ENCODE results near the gene ZNF738. TPM values are rescaled to one million over a fixed set of nuclear protein-coding genes. Genes with fewer than 3 reads are reported as not detected.
A peak's percentile ranks its signal among the peaks of the same experiment; 100 is the strongest.
"Not testable (repeated sequence)": the region's sequence is repeated elsewhere in the genome, so short reads cannot be mapped to it uniquely, and the experiment has no call there.

ZNF738 gene
- total RNA-seq, 6 experiments from 2014 or later: 4.2 to 6.7 (median 4.9) TPM

DNA sequence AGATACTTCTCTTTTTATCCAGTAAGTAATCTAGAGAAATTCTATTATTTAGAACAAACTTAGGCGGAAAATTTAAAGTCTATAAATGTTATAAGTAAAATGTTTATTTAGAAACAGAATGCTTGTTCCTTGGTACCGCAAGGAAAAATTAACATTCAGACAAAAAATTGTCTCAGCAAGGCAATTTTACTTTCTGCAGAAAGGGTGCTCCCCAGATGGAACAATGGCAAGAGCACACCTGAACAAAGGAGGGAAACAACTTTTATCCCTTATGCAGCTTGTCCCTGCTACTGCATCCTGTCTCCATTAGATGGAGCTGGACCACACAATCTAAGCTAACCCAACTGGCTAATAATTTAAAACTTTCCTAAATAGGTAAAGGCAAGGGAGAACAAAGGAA lies 23.1 kb upstream of the ZNF738 start:
- TF ChIP-seq, protein P1, sequence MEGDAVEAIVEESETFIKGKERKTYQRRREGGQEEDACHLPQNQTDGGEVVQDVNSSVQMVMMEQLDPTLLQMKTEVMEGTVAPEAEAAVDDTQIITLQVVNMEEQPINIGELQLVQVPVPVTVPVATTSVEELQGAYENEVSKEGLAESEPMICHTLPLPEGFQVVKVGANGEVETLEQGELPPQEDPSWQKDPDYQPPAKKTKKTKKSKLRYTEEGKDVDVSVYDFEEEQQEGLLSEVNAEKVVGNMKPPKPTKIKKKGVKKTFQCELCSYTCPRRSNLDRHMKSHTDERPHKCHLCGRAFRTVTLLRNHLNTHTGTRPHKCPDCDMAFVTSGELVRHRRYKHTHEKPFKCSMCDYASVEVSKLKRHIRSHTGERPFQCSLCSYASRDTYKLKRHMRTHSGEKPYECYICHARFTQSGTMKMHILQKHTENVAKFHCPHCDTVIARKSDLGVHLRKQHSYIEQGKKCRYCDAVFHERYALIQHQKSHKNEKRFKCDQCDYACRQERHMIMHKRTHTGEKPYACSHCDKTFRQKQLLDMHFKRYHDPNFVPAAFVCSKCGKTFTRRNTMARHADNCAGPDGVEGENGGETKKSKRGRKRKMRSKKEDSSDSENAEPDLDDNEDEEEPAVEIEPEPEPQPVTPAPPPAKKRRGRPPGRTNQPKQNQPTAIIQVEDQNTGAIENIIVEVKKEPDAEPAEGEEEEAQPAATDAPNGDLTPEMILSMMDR (IDR thresholded peaks at IDR 0.05): no peak
- Mint-ChIP-seq H3K9me3 (peaks cover 56% of the 10 kb centered on the region), H3K4me1 (ENCODE audit: low read depth) (no peaks in the 10 kb centered on the region), H3K27me3 (ENCODE audit: insufficient read depth) (no peaks in the 10 kb centered on the region; the same call in 1 of the 2 replicates), H3K27ac (no peak overlapping the region), H3K36me3 (ENCODE audit: low read depth) (peaks cover 9% of the 10 kb centered on the region), H3K4me3 (no peak overlapping the region)
- DNase-seq: no peak

DNA sequence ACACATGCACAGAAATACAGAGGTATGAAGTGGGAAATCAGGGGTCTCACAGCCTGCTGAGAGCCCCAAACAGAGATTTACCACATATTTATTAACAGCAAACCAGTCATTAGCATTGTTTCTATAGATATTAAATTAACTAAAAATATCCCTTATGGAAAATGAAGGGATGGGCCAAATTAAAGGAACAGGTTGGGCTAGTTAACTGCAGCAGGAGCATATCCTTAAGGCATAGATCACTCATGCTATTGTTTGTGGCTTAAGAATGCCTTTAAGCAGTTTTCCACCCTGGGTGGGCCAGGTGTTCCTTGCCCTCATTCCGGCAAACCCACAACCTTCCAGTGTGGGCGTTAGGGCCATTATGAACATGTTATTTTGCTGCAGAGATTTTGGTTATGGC lies 14.0 kb upstream of the ZNF738 start:
- H3K9me3 Mint-ChIP-seq: peaks cover 22% of the 10 kb centered on the region
- not testable (repeated sequence) for H3K4me3 Mint-ChIP-seq; H3K27ac Mint-ChIP-seq; H3K27me3 Mint-ChIP-seq (ENCODE audit: insufficient read depth); DNase-seq
- H3K36me3 Mint-ChIP-seq (ENCODE audit: low read depth): peaks cover 13% of the 10 kb centered on the region
- H3K4me1 Mint-ChIP-seq (ENCODE audit: low read depth): peaks cover 12% of the 10 kb centered on the region; the same call in 1 of the 2 replicates

GRCh38 chr19:21352830-21353229 lies 6.0 kb upstream of the ZNF738 start:
- H3K36me3 Mint-ChIP-seq (ENCODE audit: low read depth): peaks cover 13% of the 10 kb centered on the region; the same call in 1 of the 2 replicates
- no peak overlapping the region for H3K27ac Mint-ChIP-seq
- no peak overlapping the region for H3K4me3 Mint-ChIP-seq
- H3K27me3 Mint-ChIP-seq (ENCODE audit: insufficient read depth): peaks cover 1% of the 10 kb centered on the region; the same call in 1 of the 2 replicates
- TF ChIP-seq, protein P1 (IDR thresholded peaks at IDR 0.05): no peak
- H3K9me3 Mint-ChIP-seq: peaks cover 30% of the 10 kb centered on the region
- H3K4me1 Mint-ChIP-seq (ENCODE audit: low read depth): no peaks in the 10 kb centered on the region
- no peak for DNase-seq

DNA sequence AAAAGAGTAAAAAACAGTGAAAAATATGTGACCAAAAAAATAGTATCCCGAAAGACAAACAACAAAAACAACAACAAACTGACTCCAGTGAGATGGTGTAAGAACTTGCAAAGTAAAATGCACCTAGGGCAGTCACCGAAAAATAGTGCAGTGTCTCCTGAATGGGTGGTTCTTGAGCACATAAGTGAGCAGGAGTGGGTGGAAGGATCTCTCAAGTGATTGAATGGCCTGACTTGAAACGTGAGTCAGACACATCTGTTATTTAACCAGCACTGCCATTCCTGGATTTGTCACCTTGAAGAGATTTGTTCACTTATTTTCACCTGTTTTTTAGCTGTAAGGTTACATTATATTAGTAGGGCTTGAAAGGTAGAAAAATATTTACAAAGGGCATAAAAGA lies 3.5 kb downstream of the ZNF738 start:
- peaks cover 2% of the 10 kb centered on the region; the same call in 1 of the 2 replicates for H3K27me3 Mint-ChIP-seq (ENCODE audit: insufficient read depth)
- H3K4me1 Mint-ChIP-seq (ENCODE audit: low read depth): peaks cover 7% of the 10 kb centered on the region; the same call in 1 of the 2 replicates
- TF ChIP-seq, protein P1 (IDR thresholded peaks at IDR 0.05): no peak
- no peak for DNase-seq
- H3K27ac Mint-ChIP-seq: no peak overlapping the region
- peaks cover 11% of the 10 kb centered on the region for H3K9me3 Mint-ChIP-seq
- no peak overlapping the region for H3K4me3 Mint-ChIP-seq
- H3K36me3 Mint-ChIP-seq (ENCODE audit: low read depth): peaks cover 51% of the 10 kb centered on the region

DNA sequence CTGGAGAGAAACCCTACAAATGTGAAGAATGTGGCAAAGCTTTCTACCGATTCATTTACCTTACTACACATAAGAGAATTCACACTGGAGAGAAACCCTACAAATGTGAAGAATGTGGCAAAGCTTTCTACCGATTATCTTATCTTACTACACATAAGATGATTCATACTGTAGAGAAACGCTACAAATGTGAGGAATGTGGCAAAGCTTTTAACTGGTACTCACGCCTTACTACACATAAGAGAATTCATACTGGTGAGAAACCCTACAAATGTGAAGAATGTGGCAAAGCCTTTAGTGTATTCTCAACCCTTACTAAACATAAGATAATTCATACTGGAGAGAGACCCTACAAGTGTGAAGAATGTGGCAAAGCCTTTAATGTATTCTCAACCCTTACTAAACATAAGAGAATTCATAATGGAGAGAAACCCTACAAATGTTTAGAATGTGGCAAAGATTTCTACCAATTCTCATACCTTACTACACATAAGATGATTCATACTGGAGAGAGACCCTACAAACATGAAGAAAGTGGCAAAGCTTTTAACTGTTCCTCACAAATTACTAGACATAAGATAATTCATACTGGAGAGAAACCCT lies 25.3 kb downstream of the ZNF738 start:
- peaks cover 92% of the 10 kb centered on the region for H3K9me3 Mint-ChIP-seq
- peaks cover 61% of the 10 kb centered on the region for H3K36me3 Mint-ChIP-seq (ENCODE audit: low read depth)
- H3K4me3 Mint-ChIP-seq: no peak overlapping the region
- TF ChIP-seq, protein P1 (IDR thresholded peaks at IDR 0.05): no peak
- H3K4me1 Mint-ChIP-seq (ENCODE audit: low read depth): no peaks in the 10 kb centered on the region
- H3K27me3 Mint-ChIP-seq (ENCODE audit: insufficient read depth): peaks cover 2% of the 10 kb centered on the region; the same call in 1 of the 2 replicates
- DNase-seq: no peak
- no peak overlapping the region for H3K27ac Mint-ChIP-seq

- DNase-seq: no peak
- peaks cover 52% of the 10 kb centered on the region for H3K9me3 Mint-ChIP-seq
- H3K4me1 Mint-ChIP-seq (ENCODE audit: low read depth): peaks cover 16% of the 10 kb centered on the region; the same call in 1 of the 2 replicates
- peaks cover 2% of the 10 kb centered on the region for H3K27me3 Mint-ChIP-seq (ENCODE audit: insufficient read depth)
- peaks cover 38% of the 10 kb centered on the region for H3K36me3 Mint-ChIP-seq (ENCODE audit: low read depth)
- 0 out of 2 replicates have a peak overlapping the region, but pooled peaks have one; percentile 39 for H3K4me3 Mint-ChIP-seq
- TF ChIP-seq, protein P1 (IDR thresholded peaks at IDR 0.05): no peak
- no peak overlapping the region for H3K27ac Mint-ChIP-seq
Observed at GRCh38 chr19:21396121-21396520, 37.3 kb downstream of the ZNF738 start.
